Measurements from ENCODE around the gene CCDC192.

Gene CCDC192

GRCh38 chr5:127899214-127899610 is 196.0 kb downstream of the CCDC192 start:
- TF ChIP-seq, protein P1, sequence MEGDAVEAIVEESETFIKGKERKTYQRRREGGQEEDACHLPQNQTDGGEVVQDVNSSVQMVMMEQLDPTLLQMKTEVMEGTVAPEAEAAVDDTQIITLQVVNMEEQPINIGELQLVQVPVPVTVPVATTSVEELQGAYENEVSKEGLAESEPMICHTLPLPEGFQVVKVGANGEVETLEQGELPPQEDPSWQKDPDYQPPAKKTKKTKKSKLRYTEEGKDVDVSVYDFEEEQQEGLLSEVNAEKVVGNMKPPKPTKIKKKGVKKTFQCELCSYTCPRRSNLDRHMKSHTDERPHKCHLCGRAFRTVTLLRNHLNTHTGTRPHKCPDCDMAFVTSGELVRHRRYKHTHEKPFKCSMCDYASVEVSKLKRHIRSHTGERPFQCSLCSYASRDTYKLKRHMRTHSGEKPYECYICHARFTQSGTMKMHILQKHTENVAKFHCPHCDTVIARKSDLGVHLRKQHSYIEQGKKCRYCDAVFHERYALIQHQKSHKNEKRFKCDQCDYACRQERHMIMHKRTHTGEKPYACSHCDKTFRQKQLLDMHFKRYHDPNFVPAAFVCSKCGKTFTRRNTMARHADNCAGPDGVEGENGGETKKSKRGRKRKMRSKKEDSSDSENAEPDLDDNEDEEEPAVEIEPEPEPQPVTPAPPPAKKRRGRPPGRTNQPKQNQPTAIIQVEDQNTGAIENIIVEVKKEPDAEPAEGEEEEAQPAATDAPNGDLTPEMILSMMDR (IDR thresholded peaks at IDR 0.05; ENCODE audit: control insufficient read depth, insufficient read depth, low read depth, low read length, missing control alignments) = no peak
- no peak overlapping the region for H3K4me3 ChIP-seq (ENCODE audit: control insufficient read depth, low read depth, low read length)
- DNase-seq (ENCODE audit: low read depth) = no peak

DNA sequence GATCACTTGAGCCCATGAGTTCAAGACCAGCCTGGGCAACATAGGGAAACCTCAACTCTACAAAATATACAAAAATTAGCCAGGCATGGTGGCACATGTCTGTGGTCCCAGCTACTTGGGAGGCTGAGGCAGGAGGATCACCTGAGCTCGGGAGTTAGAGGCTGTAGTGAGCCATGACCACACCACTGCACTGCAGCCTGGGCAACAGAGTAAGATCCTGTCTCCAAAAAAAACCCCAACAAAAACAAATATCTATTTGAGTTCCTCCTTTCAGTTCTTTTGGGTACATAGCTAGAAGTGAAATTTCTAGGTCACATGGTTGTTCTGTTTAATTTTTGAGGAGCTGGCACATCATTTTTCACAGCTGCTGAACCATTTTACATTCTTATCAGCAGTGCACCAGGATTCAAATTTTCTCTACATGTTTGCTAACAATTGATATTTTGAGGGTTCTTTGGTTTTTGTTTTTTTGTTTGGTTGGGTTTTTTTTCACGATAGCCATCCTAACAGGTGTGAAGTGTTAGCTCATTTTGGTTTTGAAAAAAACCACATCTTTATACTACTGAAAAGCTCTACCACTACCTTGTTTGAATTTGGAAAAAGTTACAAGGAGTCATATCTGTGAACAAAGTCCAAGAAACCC is 203.5 kb downstream of the CCDC192 start:
- TF ChIP-seq, protein P1 (IDR thresholded peaks at IDR 0.05; ENCODE audit: control insufficient read depth, insufficient read depth, low read depth, low read length, missing control alignments) = no peak
- no peak for DNase-seq (ENCODE audit: low read depth)
- no peak overlapping the region for H3K4me3 ChIP-seq (ENCODE audit: control insufficient read depth, low read depth, low read length)

- no peak for DNase-seq (ENCODE audit: low read depth)
- TF ChIP-seq, protein P1 (IDR thresholded peaks at IDR 0.05; ENCODE audit: control insufficient read depth, insufficient read depth, low read depth, low read length, missing control alignments) = no peak
- H3K4me3 ChIP-seq (ENCODE audit: control insufficient read depth, low read depth, low read length) = no peak overlapping the region
These were observed 204.7 kb downstream of the CCDC192 start for GRCh38 chr5:127907907-127908306.

GRCh38 chr5:127909066-127909465 is 205.9 kb downstream of the CCDC192 start:
- peak; percentile 18 for DNase-seq (ENCODE audit: low read depth)
- H3K4me3 ChIP-seq (ENCODE audit: control insufficient read depth, low read depth, low read length) = no peak overlapping the region
- TF ChIP-seq, protein P1 (IDR thresholded peaks at IDR 0.05; ENCODE audit: control insufficient read depth, insufficient read depth, low read depth, low read length, missing control alignments) = peak; percentile 77

DNA sequence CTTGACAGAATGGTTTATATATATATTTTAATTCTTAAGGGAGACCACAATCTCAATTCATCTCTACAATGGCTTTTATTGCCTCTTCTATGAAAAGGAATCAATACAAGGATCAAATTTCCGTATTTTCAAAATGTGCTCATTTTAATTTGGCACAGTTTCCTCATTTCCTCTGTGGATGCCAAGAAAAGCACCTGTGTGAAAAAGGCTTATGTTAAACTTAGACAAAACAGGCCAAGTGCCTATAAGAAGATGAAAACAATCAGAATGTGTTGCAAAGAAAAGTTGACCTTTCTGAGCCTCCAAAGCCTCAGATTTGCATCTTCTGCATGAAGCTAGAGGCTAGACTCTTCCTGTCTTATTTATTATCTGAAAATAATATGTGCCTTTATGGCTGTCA is 206.6 kb downstream of the CCDC192 start:
- no peak overlapping the region for H3K4me3 ChIP-seq (ENCODE audit: control insufficient read depth, low read depth, low read length)
- DNase-seq (ENCODE audit: low read depth) = no peak
- TF ChIP-seq, protein P1 (IDR thresholded peaks at IDR 0.05; ENCODE audit: control insufficient read depth, insufficient read depth, low read depth, low read length, missing control alignments) = no peak

DNA sequence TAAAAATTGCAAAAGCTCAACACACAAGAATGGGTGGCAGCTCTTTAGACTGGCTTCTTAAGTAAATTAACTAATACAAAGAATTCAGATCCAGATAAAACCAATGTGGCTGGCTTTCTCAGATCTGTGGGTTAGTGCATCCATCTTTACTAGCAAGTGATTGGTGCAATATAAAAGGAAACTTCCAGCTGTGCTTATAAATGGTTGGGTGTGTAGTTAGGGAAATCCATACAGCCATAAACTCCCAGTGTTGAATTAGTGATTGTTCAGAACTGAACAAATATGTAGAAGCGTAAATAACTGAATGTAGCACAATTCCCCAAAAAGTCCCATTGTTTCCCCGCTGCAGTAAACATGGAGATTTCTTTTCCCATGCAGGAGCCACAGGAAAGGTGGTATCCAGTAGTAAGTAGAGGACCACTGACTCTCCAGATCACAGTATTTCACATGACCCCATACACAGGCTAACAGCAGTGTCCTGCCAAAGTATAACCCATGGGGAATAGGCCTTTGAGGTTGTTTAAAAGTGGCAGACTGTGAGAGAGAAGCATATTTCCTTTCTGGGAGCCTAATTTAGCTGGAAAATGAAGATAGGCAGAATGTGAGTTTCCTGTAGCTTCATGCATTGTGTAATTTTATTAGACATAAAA is 207.2 kb downstream of the CCDC192 start:
- H3K4me3 ChIP-seq (ENCODE audit: control insufficient read depth, low read depth, low read length) = no peak overlapping the region
- TF ChIP-seq, protein P1 (IDR thresholded peaks at IDR 0.05; ENCODE audit: control insufficient read depth, insufficient read depth, low read depth, low read length, missing control alignments) = no peak
- DNase-seq (ENCODE audit: low read depth) = no peak
